ENCODE results near the gene ZNF473. TPM values are rescaled to one million over a fixed set of nuclear protein-coding genes. Genes with fewer than 3 reads are reported as not detected.
A peak's percentile ranks its signal among the peaks of the same experiment; 100 is the strongest.

ZNF473 gene
- total RNA-seq = 11.2 TPM in 2 replicates

DNA sequence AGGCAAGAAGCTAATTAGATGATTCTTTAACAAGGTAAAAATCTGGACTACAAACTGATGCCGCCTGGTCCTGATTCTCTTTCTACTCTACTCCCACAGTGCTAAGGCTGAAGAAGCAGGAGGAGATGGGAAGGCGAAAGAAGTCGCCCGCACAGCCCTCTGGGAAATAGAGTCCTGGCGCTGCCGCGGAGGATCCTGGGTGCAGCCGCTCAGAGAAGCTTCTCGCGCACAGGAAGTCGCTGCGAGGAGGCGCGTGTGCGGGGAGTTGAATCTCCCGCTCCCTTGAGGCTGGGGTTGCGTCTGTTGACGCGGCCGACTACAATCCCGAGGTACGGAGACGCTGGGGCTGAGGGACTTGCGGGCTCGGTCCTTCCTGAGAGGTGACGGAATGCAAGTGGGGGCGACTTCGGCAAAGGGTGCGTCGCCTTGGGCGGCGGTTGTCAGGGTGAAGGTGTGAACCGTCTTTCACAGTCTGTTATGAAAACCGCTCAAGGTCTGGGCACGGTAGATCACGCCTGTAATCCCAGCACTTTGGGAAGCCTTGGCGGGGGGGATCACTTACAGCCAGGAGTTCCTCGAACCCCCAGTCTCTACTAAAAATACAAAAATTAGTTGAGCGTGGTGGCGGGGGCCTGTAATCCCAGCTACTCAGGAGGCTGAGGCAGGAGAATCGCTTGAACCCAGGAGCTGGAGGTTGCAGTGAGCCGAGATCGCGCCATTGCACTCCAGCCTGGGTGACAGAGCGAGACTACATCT, at the start of gene ZNF473:
TSS of gene ZNF473 (plus strand) at position 212 of the 756 bp plus-strand sequence. CDS start 5,078 bp downstream, outside the sequence.
- H3K4me1 Mint-ChIP-seq (ENCODE audit: low read depth) = peaks cover 25% of the 10 kb centered on the region
- DNase-seq (ENCODE audit: low spot score) = peak; percentile 91
- intact Hi-C loops (cut with micrococcal nuclease) = loop anchor here (1.0 to 2.0 kb wide), 4 partner anchors 21 to 385 kb away; partner anchors contain the start of genes AKT1S1 and TBC1D17
- H3K27ac Mint-ChIP-seq = peak within 1 kb of the TSS; percentile 96
- peaks cover 18% of the 10 kb centered on the region for H3K36me3 Mint-ChIP-seq (ENCODE audit: low read depth)
- peaks cover 9% of the 10 kb centered on the region for H3K9me3 Mint-ChIP-seq
- no peaks in the 10 kb centered on the region for H3K27me3 Mint-ChIP-seq (ENCODE audit: low read depth)
- peak within 1 kb of the TSS; percentile 91 for H3K4me3 Mint-ChIP-seq (ENCODE audit: low read depth)

DNA sequence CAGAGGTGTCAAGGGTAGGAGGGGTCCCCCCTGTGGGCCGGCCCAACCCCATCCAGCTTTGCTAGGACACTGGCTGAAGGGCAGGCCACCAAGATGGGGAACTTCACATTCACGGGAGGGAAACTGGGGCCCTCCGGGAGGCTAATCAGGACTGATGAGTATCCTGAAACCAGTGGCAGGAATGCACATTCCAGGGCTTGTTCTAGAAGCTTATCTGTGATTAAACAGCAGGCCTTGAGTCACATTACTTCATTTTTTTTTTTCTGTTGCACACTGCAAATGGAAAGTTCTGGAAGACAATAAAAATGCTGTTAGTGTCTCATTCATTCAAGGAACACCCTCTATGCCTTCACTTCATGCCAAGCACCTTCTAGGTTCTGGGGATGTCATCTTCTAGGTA, 49.3 kb upstream of the ZNF473 start:
- no peak overlapping the region for H3K4me3 Mint-ChIP-seq (ENCODE audit: low read depth)
- H3K36me3 Mint-ChIP-seq (ENCODE audit: low read depth) = peaks cover 3% of the 10 kb centered on the region
- DNase-seq (ENCODE audit: low spot score) = no peak
- H3K4me1 Mint-ChIP-seq (ENCODE audit: low read depth) = no peaks in the 10 kb centered on the region
- H3K9me3 Mint-ChIP-seq = no peaks in the 10 kb centered on the region
- no peaks in the 10 kb centered on the region for H3K27me3 Mint-ChIP-seq (ENCODE audit: low read depth)
- H3K27ac Mint-ChIP-seq = no peak overlapping the region
- intact Hi-C loops (cut with micrococcal nuclease) = no loop called here

DNA sequence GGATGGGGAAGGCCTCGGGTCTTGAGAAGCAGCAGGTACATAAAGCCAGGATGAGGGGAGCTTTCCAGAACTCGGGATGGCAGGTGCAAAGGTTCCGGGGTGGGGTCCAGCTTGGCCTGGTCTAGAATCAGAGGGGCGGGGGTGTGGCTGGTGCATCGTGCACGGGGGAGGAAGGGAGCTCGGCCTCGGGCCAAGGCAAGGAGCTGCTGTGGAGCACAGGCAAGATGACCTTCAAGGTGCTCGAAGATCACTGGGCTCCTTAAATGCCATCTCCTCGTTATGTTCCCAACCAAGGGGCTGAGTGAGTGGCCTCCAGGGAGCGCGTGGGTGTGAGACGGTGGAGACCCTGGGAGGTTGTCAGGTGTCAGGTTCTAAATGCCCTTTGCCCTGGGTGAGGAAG, 48.7 kb upstream of the ZNF473 start:
- intact Hi-C loops (cut with micrococcal nuclease) = no loop called here
- Mint-ChIP-seq H3K4me1 (ENCODE audit: low read depth) (no peaks in the 10 kb centered on the region), H3K27me3 (ENCODE audit: low read depth) (no peaks in the 10 kb centered on the region), H3K27ac (no peak overlapping the region), H3K36me3 (ENCODE audit: low read depth) (peaks cover 7% of the 10 kb centered on the region), H3K9me3 (no peaks in the 10 kb centered on the region), H3K4me3 (ENCODE audit: low read depth) (no peak overlapping the region)
- no peak for DNase-seq (ENCODE audit: low spot score)

DNA sequence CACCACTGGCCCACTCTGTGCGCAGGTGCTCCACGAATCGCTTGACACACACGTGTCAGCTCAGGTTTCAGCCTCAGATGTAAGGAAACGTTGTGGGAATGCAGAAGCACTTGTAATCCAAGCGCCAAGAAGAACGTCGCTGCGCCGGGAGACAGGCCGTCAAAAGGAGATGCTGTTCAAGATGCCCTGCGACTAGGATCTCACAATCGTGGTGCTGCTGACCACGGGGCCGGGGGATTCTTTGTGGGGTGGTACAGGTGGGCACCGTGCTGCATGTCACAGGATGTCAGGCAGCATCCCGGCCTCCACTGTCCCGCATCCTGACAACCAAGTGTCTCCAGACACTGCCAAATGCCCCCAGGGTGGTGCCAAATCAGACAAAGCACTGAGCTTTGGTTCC, 47.9 kb upstream of the ZNF473 start:
- no peak overlapping the region for H3K27ac Mint-ChIP-seq
- no peaks in the 10 kb centered on the region for H3K9me3 Mint-ChIP-seq
- H3K4me3 Mint-ChIP-seq (ENCODE audit: low read depth) = no peak overlapping the region
- intact Hi-C loops (cut with micrococcal nuclease) = no loop called here
- no peaks in the 10 kb centered on the region for H3K4me1 Mint-ChIP-seq (ENCODE audit: low read depth)
- H3K27me3 Mint-ChIP-seq (ENCODE audit: low read depth) = no peaks in the 10 kb centered on the region
- H3K36me3 Mint-ChIP-seq (ENCODE audit: low read depth) = peaks cover 11% of the 10 kb centered on the region
- no peak for DNase-seq (ENCODE audit: low spot score)

DNA sequence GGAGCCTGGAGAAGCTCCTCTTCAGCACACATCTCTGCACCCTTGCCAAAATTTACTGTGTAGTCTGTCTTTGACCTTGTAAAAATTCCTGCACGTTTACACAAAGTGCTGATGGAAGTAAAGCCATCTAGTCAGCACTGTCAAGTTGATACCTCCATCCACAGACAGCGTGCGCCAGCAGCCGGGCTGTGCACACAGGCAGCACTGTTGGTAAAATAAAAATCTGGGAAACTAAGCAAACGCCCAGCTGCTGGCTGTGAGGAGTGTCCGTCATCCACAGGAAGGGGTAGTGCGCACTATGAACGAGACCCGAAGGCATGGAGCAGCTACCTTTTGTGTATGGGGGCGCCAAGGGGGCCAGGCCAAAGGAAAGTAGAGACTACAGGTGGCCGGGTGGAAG, 47.5 kb upstream of the ZNF473 start:
- Mint-ChIP-seq H3K4me3 (ENCODE audit: low read depth) (no peak overlapping the region), H3K27me3 (ENCODE audit: low read depth) (no peaks in the 10 kb centered on the region), H3K4me1 (ENCODE audit: low read depth) (no peaks in the 10 kb centered on the region), H3K27ac (no peak overlapping the region), H3K9me3 (no peaks in the 10 kb centered on the region), H3K36me3 (ENCODE audit: low read depth) (peaks cover 11% of the 10 kb centered on the region)
- intact Hi-C loops (cut with micrococcal nuclease) = no loop called here
- no peak for DNase-seq (ENCODE audit: low spot score)

DNA sequence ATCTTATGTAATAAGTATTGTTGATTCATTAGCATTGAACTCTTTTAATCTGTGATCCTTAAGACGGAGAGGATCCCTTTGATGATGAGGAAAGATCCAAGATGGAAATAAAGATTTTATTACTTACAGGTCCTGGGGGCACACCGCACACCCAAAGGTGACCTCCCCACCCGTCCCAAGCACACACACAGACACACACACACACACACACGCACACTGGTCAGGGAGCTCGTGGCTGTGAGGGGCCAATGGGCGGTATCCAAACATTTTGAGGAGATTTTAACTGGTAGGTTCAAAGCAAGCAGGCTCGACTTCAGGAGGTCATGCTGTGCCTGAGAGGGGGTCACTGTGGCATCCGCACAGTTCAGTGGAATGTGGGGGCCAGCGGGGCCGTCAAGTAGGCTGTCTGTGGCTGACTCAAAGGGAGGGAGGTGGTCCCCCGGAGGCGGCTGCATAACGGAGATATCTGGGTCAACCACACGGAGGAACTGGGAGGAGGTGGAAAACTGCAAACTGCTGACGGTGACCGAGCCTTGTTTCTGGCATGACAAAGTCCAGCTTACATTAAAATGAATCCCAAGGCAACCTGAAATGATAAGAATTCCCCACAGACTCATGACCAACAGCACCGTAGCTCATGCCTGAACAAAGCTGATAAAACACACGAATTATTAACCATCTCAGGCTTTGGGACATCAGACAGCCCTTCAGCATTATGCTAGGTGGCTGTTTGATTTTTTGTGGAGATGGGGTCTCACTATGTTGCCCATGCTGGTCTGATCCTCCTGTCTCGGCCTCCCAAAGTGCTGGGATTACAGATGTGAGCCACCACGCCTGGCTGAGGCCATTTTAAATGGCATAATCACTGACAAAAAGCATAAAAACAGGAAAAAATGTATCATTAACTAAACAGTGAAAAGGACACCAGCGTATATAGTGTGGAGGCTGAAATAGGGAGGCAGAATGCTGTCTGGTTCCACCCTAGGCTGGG, 43.9 kb upstream of the ZNF473 start:
- H3K36me3 Mint-ChIP-seq (ENCODE audit: low read depth) = peaks cover 33% of the 10 kb centered on the region
- DNase-seq (ENCODE audit: low spot score) = no peak
- intact Hi-C loops (cut with micrococcal nuclease) = no loop called here
- H3K27ac Mint-ChIP-seq = no peak overlapping the region
- H3K4me3 Mint-ChIP-seq (ENCODE audit: low read depth) = no peak overlapping the region
- H3K4me1 Mint-ChIP-seq (ENCODE audit: low read depth) = no peaks in the 10 kb centered on the region
- no peaks in the 10 kb centered on the region for H3K27me3 Mint-ChIP-seq (ENCODE audit: low read depth)
- H3K9me3 Mint-ChIP-seq = no peaks in the 10 kb centered on the region

DNA sequence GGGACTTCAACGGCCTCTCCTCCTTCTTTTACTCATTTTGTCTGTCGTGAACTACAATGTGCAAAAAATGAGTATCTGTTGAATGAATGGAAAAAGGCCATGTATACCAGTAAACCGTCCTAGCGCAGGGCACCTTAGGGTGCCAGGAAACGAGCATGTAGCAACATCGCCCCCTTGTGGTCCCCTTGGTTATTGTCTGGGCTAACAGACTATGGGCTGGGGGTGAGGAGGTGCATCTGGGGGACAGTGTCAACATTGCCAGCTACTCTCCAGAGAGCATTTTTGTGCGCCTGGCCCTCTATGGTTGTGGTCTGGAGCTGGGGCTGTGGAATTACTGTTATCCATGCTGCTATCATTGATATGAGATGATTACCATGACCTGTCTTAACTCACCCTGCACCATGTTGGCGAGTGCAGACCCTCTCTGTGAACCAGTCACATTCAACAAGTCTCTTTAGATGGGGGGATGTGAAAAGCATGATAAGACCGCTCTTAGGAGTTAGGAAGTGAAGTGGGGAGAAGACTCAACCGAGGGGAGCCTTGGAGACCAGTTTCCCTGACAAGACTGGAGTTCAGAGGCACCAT, 42.1 kb upstream of the ZNF473 start:
- H3K36me3 Mint-ChIP-seq (ENCODE audit: low read depth) = peaks cover 44% of the 10 kb centered on the region
- H3K4me3 Mint-ChIP-seq (ENCODE audit: low read depth) = no peak overlapping the region
- H3K4me1 Mint-ChIP-seq (ENCODE audit: low read depth) = peaks cover 6% of the 10 kb centered on the region
- peak; percentile 56 for DNase-seq (ENCODE audit: low spot score)
- H3K27me3 Mint-ChIP-seq (ENCODE audit: low read depth) = no peaks in the 10 kb centered on the region
- no peaks in the 10 kb centered on the region for H3K9me3 Mint-ChIP-seq
- H3K27ac Mint-ChIP-seq = no peak overlapping the region
- intact Hi-C loops (cut with micrococcal nuclease) = loop anchor here (1.0 kb wide), 1 partner anchor 46 kb away; no protein-coding TSS in a partner anchor

DNA sequence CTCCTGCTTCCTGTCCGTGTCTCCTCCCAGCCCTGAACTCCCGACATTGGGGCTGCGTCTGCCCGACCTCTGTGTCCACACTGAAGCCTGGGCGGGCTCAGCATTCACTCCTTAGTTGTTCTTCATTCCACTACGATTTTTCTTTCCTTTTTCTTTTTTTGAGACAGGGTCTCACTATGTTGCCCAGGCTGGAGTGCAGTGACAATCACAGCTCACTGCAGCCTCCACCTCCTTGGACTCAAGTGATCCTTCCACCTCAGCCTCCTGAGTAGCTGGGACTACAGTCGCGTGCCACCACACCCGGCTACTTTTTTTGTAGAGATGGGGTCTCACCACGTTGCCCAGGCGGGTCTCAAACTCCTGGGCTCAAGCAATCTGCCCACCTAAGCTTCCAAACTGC, 41.3 kb upstream of the ZNF473 start:
- Mint-ChIP-seq H3K9me3 (no peaks in the 10 kb centered on the region), H3K27me3 (ENCODE audit: low read depth) (no peaks in the 10 kb centered on the region), H3K27ac (no peak overlapping the region), H3K4me1 (ENCODE audit: low read depth) (peaks cover 6% of the 10 kb centered on the region), H3K36me3 (ENCODE audit: low read depth) (peaks cover 49% of the 10 kb centered on the region), H3K4me3 (ENCODE audit: low read depth) (no peak overlapping the region)
- intact Hi-C loops (cut with micrococcal nuclease) = no loop called here
- DNase-seq (ENCODE audit: low spot score) = no peak

DNA sequence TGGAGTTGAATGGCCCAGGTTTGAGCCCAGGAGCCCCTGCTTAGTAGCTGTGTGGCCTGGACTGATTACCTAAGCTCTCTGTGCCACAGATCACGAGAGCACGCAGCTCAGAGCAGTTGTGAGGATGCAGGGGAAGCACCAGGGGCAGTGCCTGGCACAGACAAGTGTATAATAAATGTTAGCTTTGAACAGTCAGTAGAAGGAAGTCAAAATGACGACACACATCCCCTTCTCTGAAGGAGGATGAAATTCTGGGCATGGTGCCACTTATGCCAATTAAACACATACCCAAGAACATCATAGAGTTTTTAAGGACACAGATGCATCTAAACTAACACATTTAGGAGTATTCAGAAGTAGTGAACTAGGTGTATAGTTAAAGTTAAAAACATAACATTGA, 39.9 kb upstream of the ZNF473 start:
- H3K27ac Mint-ChIP-seq = no peak overlapping the region
- no peaks in the 10 kb centered on the region for H3K27me3 Mint-ChIP-seq (ENCODE audit: low read depth)
- no peak for DNase-seq (ENCODE audit: low spot score)
- H3K36me3 Mint-ChIP-seq (ENCODE audit: low read depth) = peaks cover 52% of the 10 kb centered on the region
- H3K4me1 Mint-ChIP-seq (ENCODE audit: low read depth) = peaks cover 6% of the 10 kb centered on the region
- intact Hi-C loops (cut with micrococcal nuclease) = no loop called here
- no peaks in the 10 kb centered on the region for H3K9me3 Mint-ChIP-seq
- H3K4me3 Mint-ChIP-seq (ENCODE audit: low read depth) = no peak overlapping the region

DNA sequence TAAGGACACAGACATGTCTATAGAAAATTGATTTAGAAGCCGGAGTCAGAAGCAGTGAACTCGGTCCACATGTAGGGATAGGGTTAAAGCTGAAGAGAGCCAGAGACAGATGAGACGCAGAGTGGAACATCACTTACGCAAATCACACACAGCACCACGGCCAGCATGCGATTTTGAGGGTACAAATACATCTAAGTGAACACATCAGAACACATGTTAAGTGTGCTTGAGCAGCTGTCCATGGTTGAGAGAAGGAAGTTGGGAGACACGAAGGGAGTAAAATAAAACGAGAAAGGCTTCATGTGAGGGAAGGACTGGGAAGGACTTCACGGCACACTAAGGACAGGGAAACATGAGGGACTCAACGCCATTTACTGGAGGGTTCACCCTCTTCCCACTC, 39.5 kb upstream of the ZNF473 start:
- no peaks in the 10 kb centered on the region for H3K27me3 Mint-ChIP-seq (ENCODE audit: low read depth)
- peaks cover 6% of the 10 kb centered on the region for H3K4me1 Mint-ChIP-seq (ENCODE audit: low read depth)
- H3K4me3 Mint-ChIP-seq (ENCODE audit: low read depth) = no peak overlapping the region
- no peaks in the 10 kb centered on the region for H3K9me3 Mint-ChIP-seq
- intact Hi-C loops (cut with micrococcal nuclease) = no loop called here
- H3K36me3 Mint-ChIP-seq (ENCODE audit: low read depth) = peaks cover 56% of the 10 kb centered on the region
- H3K27ac Mint-ChIP-seq = no peak overlapping the region
- DNase-seq (ENCODE audit: low spot score) = no peak

DNA sequence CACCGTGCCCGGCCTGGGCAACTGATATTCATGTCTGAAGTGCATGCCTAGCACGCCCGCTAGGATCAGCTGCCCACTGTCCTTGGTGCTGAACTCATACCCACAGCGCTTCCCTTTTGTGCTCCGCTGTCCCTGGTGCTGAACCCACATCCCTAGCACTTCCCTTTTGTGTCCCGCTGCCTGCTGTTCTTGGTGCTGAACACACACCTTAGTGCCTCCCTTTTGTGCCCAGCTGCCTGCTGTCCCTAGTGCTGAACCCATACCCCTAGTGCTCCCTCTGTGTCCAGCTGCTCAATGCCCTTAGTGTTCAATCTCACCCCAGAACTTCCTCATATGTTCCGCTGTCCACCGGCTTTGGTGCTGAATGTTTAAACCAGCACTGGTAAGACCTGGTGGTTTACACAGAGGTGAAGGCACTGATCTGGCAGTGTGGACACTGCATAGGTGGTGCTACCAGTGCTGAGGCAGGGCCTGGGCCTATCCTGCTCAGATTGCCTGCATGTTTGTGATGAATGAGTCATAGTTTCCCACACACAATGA, 38.6 kb upstream of the ZNF473 start:
- Mint-ChIP-seq H3K4me3 (ENCODE audit: low read depth) (no peak overlapping the region), H3K4me1 (ENCODE audit: low read depth) (peaks cover 6% of the 10 kb centered on the region), H3K27ac (no peak overlapping the region), H3K9me3 (no peaks in the 10 kb centered on the region), H3K27me3 (ENCODE audit: low read depth) (no peaks in the 10 kb centered on the region), H3K36me3 (ENCODE audit: low read depth) (peaks cover 54% of the 10 kb centered on the region)
- intact Hi-C loops (cut with micrococcal nuclease) = no loop called here
- peak; percentile 84 for DNase-seq (ENCODE audit: low spot score)

DNA sequence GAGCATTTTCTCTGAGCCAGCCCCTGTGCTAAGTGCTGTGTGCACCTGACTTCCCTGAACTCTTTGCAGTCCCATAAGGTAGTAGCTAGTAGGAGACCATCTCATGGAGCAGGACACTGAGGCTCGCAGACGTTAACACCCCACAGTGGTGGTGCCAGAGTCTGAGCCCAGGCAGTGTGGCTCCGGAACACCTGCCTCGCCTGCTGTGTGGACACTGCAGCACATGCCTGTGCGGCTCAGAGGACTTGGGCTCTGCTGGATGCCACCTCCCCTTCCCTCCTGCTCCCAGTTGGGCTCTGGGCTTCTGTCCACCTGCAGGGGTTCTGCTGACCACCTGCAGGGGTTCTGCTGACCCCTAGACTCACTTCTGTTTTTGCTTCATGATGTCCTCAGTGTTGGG, 37.8 kb upstream of the ZNF473 start:
- no peak for DNase-seq (ENCODE audit: low spot score)
- intact Hi-C loops (cut with micrococcal nuclease) = no loop called here
- Mint-ChIP-seq H3K36me3 (ENCODE audit: low read depth) (peaks cover 56% of the 10 kb centered on the region), H3K4me1 (ENCODE audit: low read depth) (peaks cover 6% of the 10 kb centered on the region), H3K27me3 (ENCODE audit: low read depth) (no peaks in the 10 kb centered on the region), H3K9me3 (no peaks in the 10 kb centered on the region), H3K27ac (no peak overlapping the region), H3K4me3 (ENCODE audit: low read depth) (no peak overlapping the region)

Measured in activated T-helper 2 cell treated with anti-CD3 and anti-CD28 coated beads, Interferon-gamma antibody, Interleukin-2, Interleukin-4, amounts not matched to agents 10 μg/mL and 5 μg/mL and 100 μg/mL, durations not matched to agents 14 hours and 24 hours and 36 hours (primary cell).